Cortex of kidney (tissue), 1 donor: ENCODE measurements around the gene GALNT15.

Experiments
- DNase-seq: peaks from one replicate; lab custom pipeline; 2025; lab: John Stamatoyannopoulos, UW

The GALNT15 gene

GRCh38 chr3:16187213-16187790 is 12.8 kb downstream of the GALNT15 start:
- no peak for DNase-seq

- no peak for DNase-seq
Measured at GRCh38 chr3:16188071-16188470, 13.6 kb downstream of the GALNT15 start.

GRCh38 chr3:16189201-16189600 is 14.7 kb downstream of the GALNT15 start:
- DNase-seq = no peak

GRCh38 chr3:16190704-16191103 is 16.2 kb downstream of the GALNT15 start:
- no peak for DNase-seq

- no peak for DNase-seq
Measured at GRCh38 chr3:16191591-16191990, 17.1 kb downstream of the GALNT15 start.

GRCh38 chr3:16192176-16192811 is 17.8 kb downstream of the GALNT15 start:
- no peak for DNase-seq

GRCh38 chr3:16198427-16198826 is 23.9 kb downstream of the GALNT15 start:
- no peak for DNase-seq

GRCh38 chr3:16199769-16200168 is 25.3 kb downstream of the GALNT15 start:
- DNase-seq = no peak

GRCh38 chr3:16200411-16200810 is 25.9 kb downstream of the GALNT15 start:
- no peak for DNase-seq

GRCh38 chr3:16203031-16203430 is 28.6 kb downstream of the GALNT15 start:
- no peak for DNase-seq

GRCh38 chr3:16203671-16204629 is 29.5 kb downstream of the GALNT15 start:
- DNase-seq = no peak

- no peak for DNase-seq
Measured at GRCh38 chr3:16204751-16205150, 30.3 kb downstream of the GALNT15 start.

GRCh38 chr3:16205156-16205870 is 30.8 kb downstream of the GALNT15 start:
- DNase-seq = no peak

- no peak for DNase-seq
Measured at GRCh38 chr3:16207031-16207430, 32.6 kb downstream of the GALNT15 start.

- no peak for DNase-seq
Measured at GRCh38 chr3:16211176-16211904, 36.9 kb downstream of the GALNT15 start.

- DNase-seq = no peak
Measured at GRCh38 chr3:16214366-16214765, 39.9 kb downstream of the GALNT15 start.

GRCh38 chr3:16216373-16216935 is 42.0 kb downstream of the GALNT15 start:
- no peak for DNase-seq

GRCh38 chr3:16219777-16220176 is 45.3 kb downstream of the GALNT15 start:
- DNase-seq = no peak

- no peak for DNase-seq
Measured at GRCh38 chr3:16221990-16222389, 47.5 kb downstream of the GALNT15 start.

GRCh38 chr3:16222547-16222946 is 48.1 kb downstream of the GALNT15 start:
- no peak for DNase-seq

- no peak for DNase-seq
Measured at GRCh38 chr3:16224325-16224724, 49.8 kb downstream of the GALNT15 start.
